COLO668 (cell line): ENCODE data around the gene PDZRN4.
A peak's percentile ranks its signal among the peaks of the same experiment; 100 is the strongest.
"Not testable (repeated sequence)": the region's sequence is repeated elsewhere in the genome, so short reads cannot be mapped to it uniquely, and the experiment has no call there.

Source experiments
- DNase-seq: peaks from one replicate; lab custom pipeline; 2025; ENCODE audit not compliant: unreplicated experiment; lab: John Stamatoyannopoulos, UW

Gene PDZRN4

DNA sequence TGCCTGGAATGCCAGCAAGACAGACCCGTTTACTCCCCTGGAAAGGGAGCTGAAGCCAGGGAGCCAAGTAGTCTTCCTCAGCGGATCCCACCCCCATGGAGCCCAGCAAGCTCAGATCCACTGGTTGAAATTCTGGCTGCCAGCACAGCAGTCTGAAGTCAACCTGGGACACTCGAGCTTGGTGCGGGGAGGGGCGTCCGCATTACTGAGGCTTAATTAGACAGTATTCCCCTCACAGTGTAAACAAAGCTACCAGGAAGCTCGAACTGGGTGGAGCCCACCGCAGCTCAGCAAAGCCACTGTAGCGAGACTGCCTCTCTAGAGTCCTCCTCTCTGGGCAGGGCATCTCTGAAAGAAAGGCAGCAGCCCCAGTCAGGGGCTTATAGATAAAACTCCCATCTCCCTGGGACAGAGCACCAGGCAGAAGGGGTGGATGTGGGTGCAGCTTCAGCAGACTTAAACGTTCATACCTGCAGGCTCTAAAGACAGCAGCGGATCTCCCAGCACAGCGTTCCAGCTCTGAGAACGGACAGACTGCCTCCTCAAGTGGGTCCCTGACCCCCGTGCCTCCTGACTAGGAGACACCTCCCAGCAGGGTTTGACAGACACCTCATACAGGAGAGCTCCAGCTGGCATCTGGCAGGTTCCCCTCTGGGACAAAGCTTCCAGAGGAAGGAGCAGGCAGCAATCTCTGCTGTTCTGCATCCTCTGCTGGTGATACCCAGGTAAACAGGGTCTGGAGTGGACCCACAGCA, 92.4 kb downstream of the PDZRN4 start:
- peak; percentile 6 for DNase-seq

DNA sequence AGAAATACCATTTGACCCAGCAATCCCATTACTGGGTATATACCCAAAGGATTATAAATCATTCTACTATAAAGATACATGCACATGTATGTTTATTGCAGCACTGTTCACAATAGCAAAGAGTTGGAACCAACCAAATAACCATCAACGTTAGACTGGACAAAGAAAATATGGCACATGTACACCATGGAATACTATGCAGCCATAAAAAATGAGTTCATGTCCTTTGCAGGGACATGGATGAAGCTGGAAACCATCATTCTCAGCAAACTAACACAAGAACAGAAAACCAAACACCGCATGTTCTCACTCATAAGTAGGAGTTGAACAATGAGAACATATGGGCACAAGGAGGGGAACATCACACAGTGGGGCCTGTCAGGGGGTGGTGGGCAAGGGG, 97.3 kb downstream of the PDZRN4 start:
- not testable (repeated sequence) for DNase-seq

DNA sequence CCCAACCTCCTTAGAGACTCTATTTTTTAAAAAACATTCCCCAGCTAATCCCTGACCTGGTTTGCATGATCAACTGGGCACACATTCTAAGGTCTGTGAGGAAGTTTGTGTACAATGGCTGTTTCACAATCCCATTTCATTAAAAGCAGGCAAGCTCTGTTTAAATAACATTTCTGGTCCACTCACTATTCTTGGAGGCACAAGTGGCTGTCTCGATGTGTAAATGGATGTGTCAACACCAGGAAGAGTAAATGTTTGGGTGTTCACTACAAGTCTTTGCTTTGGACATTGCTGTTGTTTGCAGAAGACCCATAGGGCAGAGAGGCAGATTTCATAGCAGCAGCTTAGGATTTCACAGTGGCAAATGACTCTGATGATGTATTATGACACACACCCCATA, 98.3 kb downstream of the PDZRN4 start:
- peak; percentile 27 for DNase-seq

DNA sequence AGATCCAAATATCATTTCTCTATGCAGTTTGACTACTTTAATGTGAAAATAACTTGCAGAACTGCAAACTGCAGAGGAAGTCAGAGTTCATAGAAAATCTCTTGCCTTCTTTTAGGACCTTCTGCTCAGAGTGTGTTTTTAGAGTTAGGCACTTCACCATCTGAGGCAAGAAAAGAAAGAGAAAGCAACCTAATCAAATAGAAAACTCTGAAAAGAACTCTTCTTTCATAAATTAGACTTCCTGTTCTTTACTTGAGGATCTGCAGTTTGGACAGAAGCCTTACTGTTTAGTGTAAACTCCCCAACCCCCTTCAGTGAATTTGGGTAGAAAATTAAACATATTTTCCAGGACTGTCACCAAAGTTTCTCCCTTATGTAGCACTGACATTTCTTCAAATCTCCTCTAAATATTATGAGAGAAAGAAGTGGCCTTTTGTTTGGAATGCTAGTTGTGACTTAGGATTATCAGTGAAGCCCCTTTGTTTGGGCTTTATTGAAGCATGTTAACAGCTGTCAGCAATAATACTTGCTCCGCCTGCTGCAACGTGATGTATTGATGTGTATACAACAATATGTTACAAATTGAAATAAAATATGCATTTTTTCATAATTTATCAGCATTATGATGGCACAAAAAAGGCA, 99.5 kb downstream of the PDZRN4 start:
- no peak for DNase-seq

DNA sequence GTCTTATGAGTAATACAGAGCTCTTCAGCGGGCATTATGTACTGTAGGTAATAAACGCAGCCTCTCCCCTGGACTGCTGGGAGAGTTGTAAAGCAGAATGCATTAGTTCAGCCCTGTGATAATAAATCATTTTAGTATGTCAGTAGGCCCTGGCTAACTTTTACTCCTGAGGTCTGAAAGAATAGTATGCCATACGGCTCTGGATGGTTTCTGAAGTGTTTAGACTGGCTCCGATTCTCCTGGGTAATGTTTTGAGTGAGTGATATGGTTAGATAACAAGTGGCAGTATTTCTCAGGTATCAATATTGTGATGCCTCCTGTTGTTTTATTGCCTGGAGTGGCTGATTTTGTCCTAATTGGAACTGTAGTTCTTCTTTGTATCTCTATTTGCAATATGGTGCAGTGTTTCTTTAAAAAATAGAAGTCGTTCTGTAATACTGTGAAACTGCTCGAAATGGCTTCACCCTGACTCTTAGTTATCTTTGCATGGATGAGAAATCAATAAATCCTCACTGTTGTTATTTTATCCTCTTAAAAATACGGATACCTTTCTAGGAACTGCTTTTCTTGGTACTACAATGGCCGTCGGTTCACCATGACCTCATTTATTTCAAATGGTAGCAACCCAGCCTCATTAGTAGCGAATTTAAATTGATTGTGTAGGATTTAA, 100.2 kb downstream of the PDZRN4 start:
- peak; percentile 8 for DNase-seq

DNA sequence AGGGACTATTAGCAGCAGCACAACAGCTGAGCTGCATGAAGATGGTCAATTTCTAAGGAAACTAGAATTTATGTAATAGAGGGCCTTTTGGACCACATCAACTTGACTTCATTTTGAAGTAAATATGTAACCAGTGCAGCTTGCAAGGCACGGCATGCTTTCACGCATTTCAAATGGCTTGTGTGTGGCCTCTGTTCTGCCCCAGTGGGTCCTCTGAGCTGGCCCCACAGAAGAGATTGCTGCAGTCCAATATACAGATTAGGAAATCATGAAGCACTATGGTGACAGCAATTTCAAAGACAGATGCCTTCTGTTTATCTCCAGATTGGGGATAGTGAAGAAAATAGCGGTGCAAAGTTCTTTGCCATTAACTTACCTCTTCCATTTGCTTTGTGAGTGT, 101.4 kb downstream of the PDZRN4 start:
- DNase-seq = no peak

DNA sequence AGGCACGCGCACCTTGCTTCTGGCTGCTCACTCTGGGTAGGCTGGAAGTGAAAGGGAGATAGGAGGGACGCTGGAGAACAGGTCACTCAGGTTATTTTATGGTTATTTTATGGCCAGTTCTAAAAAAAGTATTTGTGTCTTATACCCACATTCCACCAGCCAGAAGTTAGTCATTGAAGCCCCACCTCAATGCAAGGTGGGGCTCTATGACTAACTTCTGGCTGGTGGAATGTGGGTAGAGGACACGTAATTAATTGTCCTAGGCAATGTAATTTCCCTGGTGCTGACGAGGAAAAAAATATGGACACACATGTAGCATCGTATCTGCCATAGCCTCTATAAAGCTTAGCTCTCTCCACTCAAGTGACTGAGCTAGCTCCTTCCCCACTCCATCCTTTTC, 104.9 kb downstream of the PDZRN4 start:
- DNase-seq = no peak

DNA sequence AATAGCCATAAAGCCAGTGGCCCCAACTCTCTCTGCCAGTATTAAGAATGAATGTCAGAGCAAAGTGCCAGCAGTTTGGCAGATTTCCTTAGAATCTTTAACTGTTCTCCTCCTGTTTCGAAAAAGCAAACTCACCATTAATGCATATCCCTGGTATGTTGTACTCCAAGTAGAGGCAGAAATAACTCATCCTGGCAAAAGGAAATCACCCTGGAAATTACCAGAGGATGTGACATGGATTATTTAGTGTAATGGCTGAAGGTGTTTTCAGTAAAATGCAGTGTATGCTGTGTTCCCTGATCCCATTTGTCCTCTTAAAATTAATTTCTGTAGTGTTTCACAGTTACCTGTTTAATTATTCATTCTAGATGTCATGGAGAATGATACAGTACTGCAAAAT, 105.3 kb downstream of the PDZRN4 start:
- DNase-seq = no peak

DNA sequence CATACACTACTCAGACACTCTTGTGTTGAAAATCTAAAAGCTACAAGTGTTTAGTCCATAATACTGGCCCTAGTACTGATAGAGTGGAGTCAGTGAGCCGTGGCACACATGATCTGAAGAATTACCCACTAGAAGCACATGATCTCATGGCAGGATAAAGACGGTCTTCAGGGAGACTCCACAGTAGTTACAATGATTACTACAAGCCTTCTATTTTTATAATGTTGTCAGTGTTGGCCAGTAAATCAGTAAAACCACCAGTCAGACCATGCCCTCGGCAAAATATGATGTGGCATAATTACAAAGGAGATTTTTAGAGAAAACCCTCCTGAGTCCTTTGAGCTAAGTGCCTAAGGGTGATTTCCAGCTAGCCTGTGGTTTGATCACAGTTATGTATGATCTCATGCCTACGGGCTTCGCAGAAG, 114.9 kb downstream of the PDZRN4 start:
- no peak for DNase-seq

DNA sequence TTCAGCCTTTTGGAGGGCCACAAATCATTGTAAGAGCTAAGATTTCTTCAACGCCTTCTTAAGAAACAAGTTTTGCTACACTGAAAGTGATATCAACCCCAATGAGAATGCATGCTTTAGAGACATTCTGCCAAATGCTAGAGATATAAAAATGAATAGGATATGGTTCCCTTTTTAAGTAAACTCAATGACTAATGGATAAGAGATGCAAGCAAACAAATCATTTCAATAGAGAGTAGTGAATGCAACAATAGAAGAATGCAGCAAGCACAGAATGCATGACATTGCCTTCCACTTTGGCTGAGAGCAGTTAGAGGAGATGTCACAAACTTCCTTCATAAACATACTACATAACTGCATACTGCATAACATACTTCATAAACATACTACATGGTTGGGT, 116.4 kb downstream of the PDZRN4 start:
- no peak for DNase-seq

DNA sequence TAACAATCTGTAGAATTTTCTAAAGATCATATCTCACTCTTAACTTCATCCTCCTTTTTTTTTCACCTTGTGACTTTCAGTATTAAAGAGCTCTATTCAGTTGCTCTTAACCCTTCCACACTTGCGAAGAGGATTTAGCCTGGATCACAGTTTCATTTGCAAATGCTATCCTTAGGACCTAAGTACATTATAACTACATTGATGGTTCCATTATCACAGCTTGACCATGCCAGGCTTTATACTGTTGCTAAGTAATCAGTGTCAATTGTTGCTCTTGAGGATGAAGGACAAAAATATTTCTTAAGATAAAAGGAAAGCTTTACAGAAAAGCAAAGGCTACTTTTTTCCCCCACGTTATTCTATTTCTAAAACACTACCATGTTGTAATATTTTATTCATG, 122.2 kb downstream of the PDZRN4 start:
- DNase-seq = no peak

DNA sequence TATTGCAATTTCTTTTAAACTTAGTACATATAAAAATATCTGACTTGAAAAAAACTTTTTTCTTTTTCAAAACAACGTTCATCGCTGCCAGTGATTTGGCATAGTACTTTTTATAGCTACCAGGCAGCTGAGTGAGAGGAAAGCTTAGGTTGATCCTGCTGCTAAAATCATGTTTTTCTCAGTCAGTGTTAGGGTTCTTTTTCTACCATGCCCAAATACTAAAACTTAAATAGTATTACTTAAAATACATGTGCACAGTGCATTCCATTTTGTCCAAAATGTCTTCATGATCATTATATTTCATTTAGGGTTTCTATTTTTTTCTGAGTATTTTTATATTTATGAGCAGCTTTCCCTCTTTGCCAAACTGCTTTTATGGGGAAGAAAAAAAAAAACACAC, 123.8 kb downstream of the PDZRN4 start:
- no peak for DNase-seq

DNA sequence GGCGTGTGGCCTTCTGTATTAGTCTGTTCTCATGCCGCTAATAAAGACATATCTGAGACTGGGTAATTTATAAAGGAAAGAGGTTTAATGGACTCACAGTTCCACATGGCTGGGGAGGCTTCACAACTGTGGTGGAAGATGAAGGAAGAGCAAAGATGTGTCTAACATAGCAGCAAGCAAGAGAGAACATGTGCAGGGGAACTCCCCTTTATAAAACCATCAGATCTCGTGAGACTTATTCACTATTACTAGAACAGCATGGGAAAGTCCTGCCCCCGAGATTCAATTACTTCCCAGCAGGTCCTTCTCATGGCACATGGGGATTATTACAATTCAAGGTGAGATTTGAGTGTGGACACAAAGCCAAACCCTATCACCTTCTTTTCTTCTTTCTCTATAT, 124.3 kb downstream of the PDZRN4 start:
- not testable (repeated sequence) for DNase-seq

DNA sequence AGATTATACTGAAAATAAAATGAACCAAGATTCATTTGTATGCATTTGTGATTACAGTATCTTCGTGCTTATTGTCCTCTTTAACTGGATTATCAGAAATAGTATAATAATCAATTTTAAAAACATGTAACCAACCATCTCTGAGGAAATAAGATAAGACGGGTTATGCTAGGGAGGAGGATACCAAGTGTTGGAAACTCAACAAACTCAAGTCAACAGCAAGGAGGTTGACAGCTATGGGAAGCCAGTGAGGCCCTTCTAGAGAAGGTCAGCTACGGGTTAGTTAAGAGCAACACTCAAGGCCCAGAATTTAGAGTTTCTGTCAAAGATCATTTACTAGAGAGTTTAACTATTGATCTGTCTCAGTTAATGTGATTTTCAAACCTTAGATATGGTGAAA, 137.2 kb downstream of the PDZRN4 start:
- DNase-seq = no peak

DNA sequence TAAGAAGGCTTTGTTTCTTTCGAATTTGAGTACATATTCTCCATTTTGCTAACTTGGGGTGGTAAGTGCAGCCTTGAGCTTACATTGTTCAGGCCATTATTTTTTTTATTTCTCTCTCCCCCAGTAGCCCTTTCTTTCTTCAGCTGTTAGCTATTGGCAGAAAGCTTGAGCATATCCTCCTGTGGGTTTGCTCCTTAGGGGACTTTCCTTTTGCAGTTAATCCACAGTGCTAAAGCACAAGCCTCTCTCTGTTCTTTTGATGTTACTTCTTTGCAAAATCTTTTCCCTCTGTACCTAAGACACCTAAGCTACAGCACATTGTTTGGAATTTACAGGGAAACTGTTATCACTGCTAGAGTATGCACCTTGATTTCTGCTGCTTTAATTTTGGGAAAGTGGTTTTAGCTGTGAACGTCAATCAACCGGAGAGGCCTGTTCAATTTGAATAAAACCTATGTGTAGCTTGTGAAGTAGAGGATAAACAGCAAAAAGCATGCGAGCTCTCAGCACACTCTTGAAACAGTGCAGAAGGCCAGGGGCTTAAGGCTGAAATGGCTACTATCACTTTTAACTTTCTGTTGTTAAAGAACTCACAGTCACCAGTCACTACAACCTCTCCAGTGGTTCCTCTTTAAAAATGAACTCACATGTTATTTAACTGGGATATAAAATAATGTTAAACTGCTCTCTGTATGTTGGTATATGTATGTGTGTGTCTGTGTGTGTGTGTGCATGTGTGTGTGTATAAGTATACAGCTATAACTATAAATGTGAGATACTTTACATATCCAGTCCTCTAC, 139.2 kb downstream of the PDZRN4 start:
- no peak for DNase-seq

DNA sequence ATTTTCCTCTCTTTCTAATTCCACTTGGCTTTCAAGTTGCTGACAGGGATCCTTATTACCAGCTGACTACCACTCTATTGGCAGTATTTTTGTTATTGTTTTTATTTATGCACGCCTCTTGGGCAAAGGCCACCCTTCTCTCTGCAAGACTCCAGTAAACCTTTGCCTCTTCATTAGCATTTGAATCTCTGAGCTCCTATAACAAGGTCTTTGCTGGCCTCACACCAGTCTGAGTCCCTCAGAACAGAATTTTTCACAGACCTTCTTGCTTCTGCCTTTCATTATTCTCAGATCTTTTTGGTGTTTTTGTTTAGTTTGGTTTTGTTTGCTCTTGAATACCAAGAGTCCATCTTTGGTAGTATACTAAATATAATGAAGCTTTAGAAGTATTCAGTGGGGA, 145.9 kb downstream of the PDZRN4 start:
- no peak for DNase-seq

DNA sequence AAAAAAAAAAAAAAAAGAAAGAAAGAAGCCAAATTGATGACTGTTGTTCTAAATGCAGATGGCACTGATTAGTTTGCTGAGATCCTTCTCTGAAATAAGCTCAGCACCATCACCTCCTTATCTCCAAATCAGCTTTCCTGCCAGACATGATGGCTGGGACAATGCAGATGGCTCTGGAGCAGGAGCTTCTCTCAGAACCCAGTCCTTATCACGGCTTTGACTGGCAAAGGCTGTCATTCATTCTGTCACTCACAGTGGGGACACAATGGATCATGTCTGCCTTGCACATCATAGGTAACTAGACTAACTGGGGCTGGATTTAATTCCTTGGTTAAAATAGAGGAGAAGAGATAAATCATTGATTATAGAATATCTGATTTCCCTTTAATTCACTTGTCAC, 146.3 kb downstream of the PDZRN4 start:
- no peak for DNase-seq

DNA sequence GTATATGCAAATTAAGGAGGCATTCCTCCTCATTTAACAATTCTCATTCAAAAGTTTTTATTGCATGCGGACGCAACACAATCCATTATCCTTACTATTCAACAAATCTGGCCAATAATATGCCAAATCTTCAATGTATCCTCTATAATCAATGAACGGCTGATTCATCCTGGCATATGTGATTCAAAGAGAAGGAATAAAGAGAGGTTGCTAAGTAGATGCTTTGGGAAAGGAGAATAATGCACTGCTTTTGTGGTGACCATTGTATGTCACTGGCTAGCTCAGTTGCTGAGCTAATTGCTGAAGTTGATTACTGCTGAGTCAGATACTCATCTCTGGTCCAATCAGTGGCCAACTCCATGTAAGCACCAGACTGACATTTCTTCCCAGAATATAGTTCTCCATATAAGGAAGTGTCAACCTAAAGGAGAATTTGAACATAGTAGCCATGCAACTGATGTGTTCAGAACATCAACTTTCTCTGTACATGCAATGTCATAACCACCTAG, 148.0 kb downstream of the PDZRN4 start:
- no peak for DNase-seq

DNA sequence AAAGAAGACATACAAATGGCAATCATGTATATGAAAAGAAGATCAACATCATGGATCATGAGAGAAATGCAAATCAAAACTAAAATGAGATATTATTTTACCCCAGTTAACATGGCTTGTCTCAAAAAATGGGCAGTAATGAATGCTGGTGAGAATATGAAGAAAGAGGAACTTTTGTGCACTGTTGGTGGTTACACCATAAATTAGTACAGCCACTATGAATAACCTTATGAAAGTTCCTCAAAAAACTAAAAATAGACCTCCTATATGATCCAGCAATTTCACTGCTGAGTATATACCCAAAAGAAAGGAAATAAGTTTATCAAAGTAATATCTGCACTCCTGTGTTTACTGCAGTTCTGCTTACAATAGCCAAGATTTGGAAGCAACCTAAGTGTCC, 151.7 kb downstream of the PDZRN4 start:
- no peak for DNase-seq

DNA sequence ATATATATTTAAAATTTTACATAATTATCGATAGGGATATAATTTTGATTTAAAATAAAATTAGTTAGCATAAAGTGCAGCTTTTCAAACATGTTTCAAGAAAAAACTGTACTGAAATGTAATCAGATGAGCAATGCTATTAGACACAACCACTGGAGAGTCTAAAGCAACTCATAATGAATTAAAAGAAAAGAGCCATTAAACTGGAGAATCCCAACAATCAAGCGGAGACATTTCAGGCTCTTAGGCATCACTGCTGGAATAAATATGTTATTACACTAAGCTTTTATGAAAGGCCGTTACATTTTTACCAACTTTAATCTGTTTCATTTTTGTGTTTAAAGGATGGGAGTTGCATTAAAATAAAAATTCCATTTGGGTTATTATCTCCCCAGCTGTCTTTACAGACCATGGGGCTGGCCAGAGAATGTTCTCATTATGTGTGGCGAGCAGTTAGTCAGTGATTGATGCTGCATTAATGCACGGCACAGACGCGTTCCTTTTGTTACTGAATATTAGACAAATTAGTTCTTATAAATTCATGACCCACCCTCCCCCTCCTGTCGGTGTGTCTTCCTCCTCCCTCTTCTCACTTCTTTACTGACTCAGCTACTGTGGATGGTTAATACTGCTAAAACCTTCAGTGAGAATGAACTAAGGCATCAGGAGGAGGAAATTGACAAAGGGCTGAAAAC, 156.8 kb downstream of the PDZRN4 start:
- DNase-seq = no peak

DNA sequence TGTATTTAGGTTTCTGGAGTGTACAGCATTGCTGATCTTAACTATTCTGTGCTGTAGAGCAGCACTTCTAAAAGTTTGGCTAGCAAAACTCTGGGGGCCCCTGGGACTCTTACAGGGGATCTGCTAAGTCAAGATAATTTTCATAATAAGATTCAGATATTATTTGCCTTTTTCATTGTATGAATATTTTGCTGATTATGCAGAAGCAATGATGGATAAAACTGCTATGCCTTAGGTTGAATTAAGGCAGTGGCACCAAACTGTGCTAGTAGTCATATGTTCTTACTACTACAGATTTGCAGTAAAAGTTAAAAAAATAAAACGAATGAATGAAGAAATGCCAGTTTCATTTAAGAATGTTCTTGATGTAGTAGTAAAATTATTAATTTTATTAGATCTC, 160.1 kb downstream of the PDZRN4 start:
- DNase-seq = no peak
